Measurements from ENCODE around the gene NELL2.
A peak's percentile ranks its signal among the peaks of the same experiment; 100 is the strongest.

Gene NELL2

DNA sequence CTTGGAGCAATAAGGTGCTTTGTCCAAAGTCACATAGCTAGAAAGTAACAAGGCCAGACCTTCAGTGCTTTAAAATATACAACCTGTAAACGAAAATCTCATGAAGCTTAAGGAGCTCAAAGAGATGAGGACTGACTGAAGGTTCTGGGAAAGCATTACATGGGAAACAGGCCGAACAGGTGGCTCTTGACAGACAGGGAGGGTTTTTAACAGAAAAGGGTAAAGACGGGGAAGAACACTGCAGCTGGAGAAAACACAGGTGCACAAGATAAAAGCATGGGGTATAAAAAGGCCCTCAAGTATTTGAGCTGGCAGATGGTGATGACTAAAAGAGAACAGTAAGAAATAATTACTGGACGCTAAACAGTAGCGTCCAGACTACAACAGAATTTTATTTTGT is 257.2 kb downstream of the NELL2 start:
- no peak for DNase-seq (ENCODE audit: low read depth)

GRCh38 chr12:44616402-44616801 is 259.7 kb downstream of the NELL2 start:
- DNase-seq (ENCODE audit: low read depth): peak; percentile 1

DNA sequence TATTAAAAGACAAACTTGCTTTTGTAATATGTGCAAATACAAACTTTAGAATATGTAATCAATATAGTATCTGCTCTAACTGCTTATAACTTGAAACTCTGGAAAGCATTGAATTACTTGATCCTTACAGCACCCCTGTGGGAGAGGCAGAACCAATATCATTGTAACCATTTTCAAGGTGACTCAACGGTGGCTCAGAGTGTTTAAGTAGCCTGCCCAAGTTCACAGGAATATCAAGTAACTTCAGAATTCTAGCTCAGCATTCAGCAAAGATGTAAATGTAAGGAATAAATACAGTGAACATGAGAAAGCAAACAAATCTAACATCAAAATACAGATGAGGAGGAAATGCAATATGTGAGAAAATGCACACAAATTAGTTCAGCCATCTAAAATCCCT is 264.6 kb downstream of the NELL2 start:
- no peak for DNase-seq (ENCODE audit: low read depth)

DNA sequence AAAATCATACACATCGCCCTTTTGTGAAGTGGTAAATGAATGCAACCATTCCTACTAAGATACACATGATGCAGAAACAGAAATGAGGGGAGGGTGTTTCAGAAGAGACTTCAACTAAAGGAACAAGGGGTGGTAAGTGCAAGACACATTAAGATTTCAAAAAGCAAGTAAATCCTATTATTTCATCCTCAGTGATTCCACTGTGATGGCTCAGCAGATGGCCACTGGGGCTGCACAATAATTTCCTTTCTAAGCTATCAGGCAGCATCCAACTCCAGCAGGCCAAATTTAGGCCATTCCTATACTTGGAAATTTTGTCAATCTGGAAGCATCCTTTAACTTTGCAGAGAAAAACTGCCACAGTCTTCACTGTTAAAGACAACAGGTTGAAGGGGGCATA is 272.4 kb downstream of the NELL2 start:
- DNase-seq (ENCODE audit: low read depth): no peak

GRCh38 chr12:44592626-44593025 is 283.5 kb downstream of the NELL2 start:
- no peak for DNase-seq (ENCODE audit: low read depth)

- no peak for DNase-seq (ENCODE audit: low read depth)
Observed at GRCh38 chr12:44589697-44590096, 286.4 kb downstream of the NELL2 start.

GRCh38 chr12:44588651-44589050 is 287.5 kb downstream of the NELL2 start:
- DNase-seq (ENCODE audit: low read depth): no peak

DNA sequence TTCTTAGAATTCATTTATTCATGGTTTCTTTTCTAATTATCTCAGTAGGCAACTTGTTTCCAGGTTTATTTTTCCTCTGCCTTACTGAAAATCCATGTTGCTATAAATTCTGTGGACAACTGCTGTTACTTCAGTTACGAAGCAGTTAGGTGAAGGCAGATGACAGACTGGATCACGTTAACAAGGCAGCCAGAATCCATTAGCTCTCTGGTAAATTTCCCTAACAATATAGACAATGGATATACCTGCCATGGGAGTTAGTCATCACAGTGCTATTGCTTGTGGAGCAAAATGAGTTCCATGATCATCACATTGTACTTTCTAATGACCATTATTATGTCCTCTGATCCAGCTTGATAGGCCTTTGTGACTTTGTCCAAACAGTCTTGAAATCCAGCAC is 291.5 kb downstream of the NELL2 start:
- no peak for DNase-seq (ENCODE audit: low read depth)

GRCh38 chr12:44582521-44582920 is 293.6 kb downstream of the NELL2 start:
- DNase-seq (ENCODE audit: low read depth): no peak

GRCh38 chr12:44581642-44582242 is 294.4 kb downstream of the NELL2 start:
- DNase-seq (ENCODE audit: low read depth): no peak

GRCh38 chr12:44574586-44574985 is 301.5 kb downstream of the NELL2 start:
- DNase-seq (ENCODE audit: low read depth): no peak

DNA sequence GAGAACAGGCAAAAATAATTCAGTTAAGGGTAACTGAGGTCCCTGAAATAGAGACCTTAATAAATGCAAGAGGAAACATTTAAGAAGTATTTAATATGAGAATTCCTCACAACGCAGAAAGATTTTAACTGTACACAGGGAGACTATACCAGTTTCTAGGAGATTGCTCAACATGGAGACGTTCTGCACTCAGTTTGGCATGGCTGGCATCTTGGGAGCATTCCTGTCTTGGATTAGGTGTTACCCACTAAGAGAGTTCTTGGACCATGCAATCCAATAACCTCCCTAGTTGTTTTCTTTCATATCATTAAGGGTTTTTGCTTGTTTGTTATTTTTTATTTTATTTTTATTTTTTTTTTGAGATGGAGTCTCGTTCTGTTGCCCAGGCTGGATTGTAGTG is 302.4 kb downstream of the NELL2 start:
- DNase-seq (ENCODE audit: low read depth): no peak

GRCh38 chr12:44571006-44571550 is 305.0 kb downstream of the NELL2 start:
- no peak for DNase-seq (ENCODE audit: low read depth)

DNA sequence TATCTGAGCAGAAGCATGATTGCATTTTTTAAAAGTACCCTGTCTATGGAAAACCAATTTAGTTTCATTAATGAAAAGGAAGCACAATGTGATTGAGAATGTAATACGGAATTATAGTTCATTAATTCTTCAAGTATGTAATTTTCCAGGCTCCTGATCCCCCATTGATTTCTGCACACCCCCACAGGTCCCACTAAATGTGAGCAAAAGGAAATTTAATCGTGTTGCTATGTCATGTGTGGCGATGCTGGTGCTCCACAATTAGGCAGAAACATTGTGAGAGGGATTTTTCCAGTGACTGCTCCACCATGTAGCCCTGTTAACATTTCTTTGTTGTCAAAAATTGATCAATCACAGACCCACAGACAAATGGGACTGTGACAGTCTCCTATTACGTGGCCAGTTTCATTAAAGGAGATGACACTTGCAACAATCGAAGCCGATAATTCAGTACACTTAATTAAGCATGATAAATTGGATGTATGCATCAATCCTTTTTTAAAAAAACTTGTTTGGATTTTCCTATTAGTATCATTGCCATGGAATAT is 306.0 kb downstream of the NELL2 start:
- DNase-seq (ENCODE audit: low read depth): no peak

GRCh38 chr12:44565163-44565562 is 311.0 kb downstream of the NELL2 start:
- no peak for DNase-seq (ENCODE audit: low read depth)

- DNase-seq (ENCODE audit: low read depth): no peak
Observed at GRCh38 chr12:44563486-44563885, 312.6 kb downstream of the NELL2 start.

DNA sequence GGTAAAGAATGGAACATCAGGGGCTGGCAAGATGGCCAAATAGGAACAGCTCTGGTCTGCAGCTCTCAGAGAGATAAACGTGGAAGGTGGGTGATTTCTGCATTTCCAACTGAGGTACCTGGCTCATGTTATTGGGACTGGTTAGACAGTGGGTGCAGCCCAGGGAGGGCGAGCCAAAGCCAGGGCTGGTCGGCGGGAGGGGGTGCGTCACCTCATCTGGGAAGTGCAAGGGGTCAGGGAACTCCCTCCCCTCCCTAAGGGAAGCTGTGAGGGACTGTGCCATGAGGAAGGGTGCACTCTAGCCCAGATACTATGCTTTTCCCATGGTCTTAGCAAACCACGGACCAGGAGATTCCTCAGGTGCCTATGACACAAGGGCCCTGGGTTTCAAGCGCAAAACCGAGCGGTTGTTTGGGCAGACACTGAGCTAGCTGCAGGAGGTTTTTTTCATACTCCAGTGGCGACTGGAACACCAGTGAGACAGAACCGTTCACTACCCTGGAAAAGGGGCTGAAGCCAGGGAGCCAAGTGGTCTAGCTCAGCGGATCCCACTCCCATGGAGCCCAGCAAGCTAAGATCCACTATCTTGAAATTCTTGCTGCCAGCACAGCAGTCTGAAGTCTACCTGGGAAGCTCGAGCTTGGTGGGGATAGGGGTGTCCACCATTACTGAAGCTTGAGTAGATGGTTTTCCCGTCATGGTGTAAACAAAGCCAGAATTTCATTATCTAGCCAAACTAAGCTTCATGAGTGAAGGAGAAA is 317.6 kb downstream of the NELL2 start:
- DNase-seq (ENCODE audit: low read depth): no peak

GRCh38 chr12:44555454-44555853 is 320.7 kb downstream of the NELL2 start:
- no peak for DNase-seq (ENCODE audit: low read depth)

- DNase-seq (ENCODE audit: low read depth): no peak
Observed at GRCh38 chr12:44551631-44552030, 324.5 kb downstream of the NELL2 start.

DNA sequence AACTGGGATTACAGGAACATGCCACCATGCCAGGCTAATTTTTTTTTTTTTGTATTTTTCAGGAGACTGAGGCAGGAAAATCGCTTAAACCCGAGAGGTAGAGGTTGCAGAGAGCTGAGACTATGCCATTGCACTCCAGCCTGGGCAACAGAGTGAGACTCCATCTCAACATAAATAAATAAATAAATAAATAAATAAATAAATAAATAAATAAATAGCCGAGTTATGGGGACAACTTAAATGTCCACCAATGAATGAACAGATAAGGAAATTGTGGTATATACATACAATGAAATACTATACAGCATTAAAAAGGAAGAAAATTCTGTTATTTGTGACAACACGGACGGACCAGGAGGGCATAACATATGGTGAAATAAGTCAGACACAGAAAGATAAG is 325.7 kb downstream of the NELL2 start:
- DNase-seq (ENCODE audit: low read depth): no peak

DNA sequence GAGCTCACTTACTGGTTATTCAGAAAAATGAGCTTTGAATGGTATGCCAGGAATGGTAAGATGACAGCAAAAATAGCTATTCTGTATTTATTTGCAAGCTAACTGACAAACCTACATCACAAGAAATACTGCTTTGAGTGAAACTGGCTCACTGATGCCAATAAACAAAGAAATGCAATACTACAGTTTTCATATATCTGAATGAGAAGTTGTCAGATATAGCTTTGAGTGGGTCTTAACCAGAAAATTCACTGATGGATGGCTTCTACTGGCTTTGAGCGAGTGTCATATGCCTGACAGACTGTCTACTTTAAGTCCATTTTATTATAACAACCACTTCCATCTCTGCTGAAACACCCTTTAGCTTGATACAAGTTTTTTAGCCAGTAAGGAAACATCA is 330.1 kb downstream of the NELL2 start:
- DNase-seq (ENCODE audit: low read depth): no peak

- DNase-seq (ENCODE audit: low read depth): no peak
Observed at GRCh38 chr12:44544018-44544417, 332.1 kb downstream of the NELL2 start.

GRCh38 chr12:44542716-44543115 is 333.4 kb downstream of the NELL2 start:
- DNase-seq (ENCODE audit: low read depth): no peak
